HG03064 (cell line): ENCODE data around the gene C1orf35.
A peak's percentile ranks its signal among the peaks of the same experiment; 100 is the strongest.

Experiments used
- ATAC-seq: cut with Tn5 transposase; IDR thresholded peaks from one replicate; pipeline ENCODE4 v1.9.1; 2021; ENCODE audit warnings: low read depth; ENCODE audit not compliant: unreplicated experiment

C1orf35 gene

GRCh38 chr1:228082214-228082917, 20.8 kb downstream of the C1orf35 start, which contains the start of gene ARF1:
ARF1 (plus strand) TSS chr1:228082708; CDS start chr1:228097115, 14,407 bp downstream.
- ATAC-seq, result peak; percentile 70

- ATAC-seq, result peak; percentile 34
Observed at GRCh38 chr1:228081578-228082213, 21.4 kb downstream of the C1orf35 start.

DNA sequence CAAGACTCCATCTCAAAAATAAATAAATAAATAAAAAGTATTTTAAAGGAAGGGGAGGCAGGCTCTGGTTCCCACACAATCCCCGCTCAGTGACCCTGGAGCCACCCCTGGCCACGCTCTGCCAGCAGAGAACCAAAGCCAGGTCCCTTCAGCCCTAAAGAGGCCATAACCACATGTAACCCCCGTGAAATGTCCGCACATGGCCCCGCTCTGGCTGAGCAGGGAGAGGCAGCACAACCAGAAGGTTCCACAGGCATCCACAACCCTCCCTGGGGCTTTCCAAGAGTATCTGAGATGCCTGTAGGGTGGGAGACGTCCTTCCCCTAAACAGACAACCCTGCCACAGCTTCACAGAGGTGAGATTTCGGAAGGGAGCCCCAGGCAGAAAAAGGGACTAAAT, 22.0 kb downstream of the C1orf35 start:
- no peak for ATAC-seq

GRCh38 chr1:228079601-228080263, 23.4 kb downstream of the C1orf35 start:
- ATAC-seq, result no peak

DNA sequence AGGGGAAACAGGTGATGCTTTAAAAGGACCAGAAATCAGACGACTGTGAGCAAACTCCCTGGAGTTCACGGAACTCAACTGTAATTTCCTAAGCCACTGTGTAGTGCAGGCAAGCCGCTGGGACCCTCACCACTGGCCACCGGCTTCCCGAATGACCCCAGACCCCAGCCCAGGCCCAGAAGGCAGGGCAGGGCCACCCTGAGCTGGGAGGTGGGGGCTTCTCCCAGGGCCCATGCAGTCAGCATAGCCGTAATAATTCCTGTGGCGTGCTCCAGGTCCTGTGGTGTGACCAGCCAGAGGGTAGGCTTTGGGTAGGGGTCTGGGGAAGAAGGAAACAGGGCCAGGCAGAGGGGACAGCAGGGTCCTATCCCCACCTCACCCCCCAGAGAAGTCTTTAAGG, 24.1 kb downstream of the C1orf35 start:
- no peak for ATAC-seq

- no peak for ATAC-seq
Observed at GRCh38 chr1:228077565-228078330, 25.4 kb downstream of the C1orf35 start.

GRCh38 chr1:228076796-228077430, 26.2 kb downstream of the C1orf35 start:
- no peak for ATAC-seq

- ATAC-seq, result no peak
Observed at GRCh38 chr1:228075801-228076271, 27.3 kb downstream of the C1orf35 start.

DNA sequence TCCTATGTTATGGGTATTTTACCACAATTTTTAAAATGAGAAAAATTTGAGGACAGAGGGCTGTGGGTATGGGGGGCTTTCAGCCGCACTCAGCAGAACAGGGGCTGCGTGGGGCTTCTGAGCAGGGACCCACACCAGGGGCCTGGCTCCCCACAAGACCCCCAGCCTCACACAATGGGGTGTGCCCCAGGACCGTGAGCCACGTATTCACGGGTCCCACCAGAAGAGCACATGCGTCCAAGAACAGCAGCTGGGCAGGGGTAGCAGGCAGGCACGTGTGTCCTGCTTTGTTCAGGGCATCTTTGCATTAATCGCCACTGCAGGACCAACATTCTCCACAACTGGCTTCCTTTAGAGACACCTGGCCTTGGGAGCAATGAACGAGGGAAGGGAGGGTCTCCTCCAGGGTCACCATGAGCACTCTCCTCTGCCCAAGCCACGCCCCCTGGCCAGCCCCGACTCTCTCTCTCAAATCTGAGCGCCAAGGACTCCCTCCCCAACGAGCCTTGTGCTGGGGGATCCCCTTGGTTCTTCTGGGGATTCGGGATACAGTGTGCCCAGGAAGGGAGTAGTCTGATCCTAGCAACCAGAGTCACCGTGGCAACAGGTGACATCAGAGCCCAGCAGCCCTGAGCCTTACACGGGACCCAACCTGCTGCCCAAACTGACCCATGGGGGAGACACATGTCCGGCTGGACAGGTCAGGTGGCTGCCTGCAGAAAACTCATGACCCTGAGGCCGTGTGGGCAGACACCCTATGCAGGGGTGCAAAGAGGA, 28.0 kb downstream of the C1orf35 start:
- ATAC-seq, result no peak

DNA sequence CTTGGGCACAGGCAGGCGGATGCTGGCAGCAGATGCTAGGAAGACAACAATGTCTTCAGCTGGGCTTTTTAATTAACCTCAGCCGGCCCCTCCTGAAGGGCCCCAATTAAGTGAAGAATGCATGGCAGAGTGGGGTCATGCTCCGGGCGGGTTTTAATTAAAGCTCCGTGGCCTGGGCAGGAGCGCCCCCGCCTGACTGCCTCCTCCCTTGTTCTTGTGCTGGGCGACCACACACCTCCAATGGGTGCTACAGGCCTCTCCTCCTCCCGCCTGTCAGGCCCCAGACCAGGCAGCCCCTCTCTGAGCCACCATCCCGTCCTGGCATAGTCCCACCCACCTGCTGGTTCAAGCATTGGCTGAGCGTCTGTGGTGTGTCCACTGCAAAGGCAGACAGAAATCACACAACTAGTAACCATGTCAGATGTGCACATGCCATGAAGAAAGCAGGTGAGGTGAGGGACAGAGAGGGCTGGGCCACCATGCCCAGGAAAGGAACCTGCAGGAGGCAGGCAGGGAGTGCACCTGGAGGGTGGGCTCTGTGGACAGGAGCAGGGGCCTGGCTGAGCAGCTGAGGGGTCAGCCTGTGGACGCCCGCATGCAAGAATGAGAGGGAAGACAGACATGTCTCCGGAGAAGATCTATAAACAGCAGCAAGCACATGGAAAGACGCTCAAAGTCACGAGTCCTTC, 29.1 kb downstream of the C1orf35 start:
- ATAC-seq, result no peak

DNA sequence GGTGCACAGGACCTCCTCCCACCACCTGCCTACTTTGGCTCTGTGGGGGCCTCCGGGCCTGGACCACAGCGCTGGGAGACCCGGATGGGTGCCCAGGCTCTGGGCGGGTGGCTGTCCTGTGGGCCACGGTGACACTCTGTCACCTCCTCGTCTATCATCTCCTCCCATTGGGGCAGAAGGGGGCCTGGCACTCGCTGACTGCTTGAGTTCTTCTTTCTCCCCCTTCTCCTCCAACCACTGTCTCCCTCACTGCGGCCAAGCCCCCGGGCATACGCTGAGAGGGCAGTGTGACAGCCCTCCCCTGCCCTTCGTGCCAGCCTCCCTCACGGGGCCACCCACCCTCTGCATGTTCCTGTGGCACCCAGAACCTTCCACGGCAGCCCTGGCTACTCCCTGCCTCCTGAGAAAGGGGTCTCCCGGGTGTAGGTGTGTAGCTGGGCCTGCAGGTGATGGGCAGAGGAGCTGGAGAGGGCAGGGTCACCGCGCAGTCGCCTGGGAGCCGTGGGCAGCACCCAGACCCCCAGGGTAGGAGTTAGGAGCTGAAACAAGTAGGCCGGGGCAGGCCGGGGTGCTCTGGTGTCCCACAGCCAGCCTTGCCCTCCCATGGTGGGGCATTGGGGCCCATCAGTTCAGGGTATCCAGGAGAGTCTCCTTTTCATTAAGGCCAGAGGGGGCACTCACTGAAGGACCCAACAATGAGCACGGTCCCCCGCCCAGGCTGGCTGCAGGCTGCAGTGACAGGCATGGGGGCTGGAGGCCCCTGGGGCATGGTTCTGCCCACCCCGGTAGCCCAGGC, 29.9 kb downstream of the C1orf35 start:
- ATAC-seq, result no peak

DNA sequence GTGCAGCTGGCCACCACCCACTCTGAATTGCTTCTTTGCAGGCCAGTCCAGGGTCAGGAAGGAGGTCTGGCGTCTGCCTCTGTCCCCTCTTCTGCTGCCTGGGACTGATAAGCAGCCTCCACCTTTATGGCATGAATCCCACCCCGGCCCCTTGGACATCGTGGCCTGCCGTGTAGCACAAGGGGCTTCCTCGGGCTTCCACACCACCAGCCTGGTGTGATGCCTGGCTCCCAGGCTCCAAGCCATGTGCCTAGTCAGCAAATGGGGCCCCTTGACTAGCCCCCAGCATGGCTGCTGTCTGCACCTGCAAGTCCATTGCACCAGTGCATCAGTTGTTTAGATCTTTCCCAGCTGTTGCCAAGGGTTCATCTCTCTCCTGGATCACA, 30.5 kb downstream of the C1orf35 start:
- no peak for ATAC-seq

GRCh38 chr1:228071839-228072657, 31.1 kb downstream of the C1orf35 start:
- ATAC-seq, result no peak

GRCh38 chr1:228070851-228071250, 32.3 kb downstream of the C1orf35 start:
- ATAC-seq, result no peak

DNA sequence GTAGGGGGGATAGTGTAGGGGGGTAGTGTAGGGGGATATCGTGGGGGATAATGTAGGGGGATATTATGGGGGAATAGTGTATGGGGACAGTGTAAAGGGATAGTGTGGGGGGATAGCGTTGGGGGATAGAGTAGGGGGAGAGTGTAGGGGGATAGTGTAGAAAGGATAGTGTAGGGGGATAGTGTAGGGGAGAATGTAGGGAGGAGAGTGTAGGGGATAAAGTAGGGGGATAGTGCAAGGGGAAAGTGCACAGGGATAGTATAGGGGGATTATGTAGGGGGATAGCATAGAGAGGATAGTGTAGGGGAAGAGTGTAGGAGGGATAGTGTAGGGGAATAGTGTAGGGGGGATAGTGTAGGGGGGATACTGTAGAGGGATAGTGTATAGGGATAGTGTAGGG, 33.0 kb downstream of the C1orf35 start:
- no peak for ATAC-seq

DNA sequence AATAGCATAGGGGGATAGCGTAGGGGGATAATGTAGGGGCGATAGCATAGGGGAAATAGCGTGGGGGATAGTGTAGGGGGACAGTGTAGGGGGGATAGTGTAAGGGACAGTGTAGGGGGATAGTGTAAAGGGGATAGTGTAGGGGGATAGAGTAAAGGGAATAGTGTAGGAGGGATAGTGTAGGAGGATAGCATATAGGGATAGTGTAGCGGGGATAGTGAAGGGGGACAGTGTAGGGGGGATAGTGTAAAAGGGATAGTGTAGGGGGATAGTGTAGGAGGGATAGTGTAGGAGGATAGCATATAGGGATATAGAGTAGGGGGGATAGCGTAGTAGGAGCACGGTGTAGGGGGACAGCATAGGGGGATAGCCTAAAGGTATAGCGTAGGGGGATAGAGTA, 34.8 kb downstream of the C1orf35 start:
- ATAC-seq, result no peak

- ATAC-seq, result no peak
Observed at GRCh38 chr1:228066891-228067654, 36.1 kb downstream of the C1orf35 start.
